T-cell (primary cell): Measurements from ENCODE around the gene DDT. TPM values are rescaled to one million over a fixed set of nuclear protein-coding genes. Genes with fewer than 3 reads are reported as not detected.
"Not testable (repeated sequence)": the region's sequence is repeated elsewhere in the genome, so short reads cannot be mapped to it uniquely, and the experiment has no call there.

Experiments used
- ATAC-seq, 4 experiments: fragments of 200-7000 bp in 3 of 4; fragments of 150-1000 bp in 1 of 4; cut with Tn5 transposase; replicated peaks in 1 of 4; 1 replicate in 3 of 4; 2 replicates in 1 of 4; pipeline ENCODE4 v1.10.0; 2021; ENCODE audit warnings: moderate library complexity in 3 of 4, mild to moderate bottlenecking in 2 of 4, moderate number of reproducible peaks in 1 of 4
- CTCF ChIA-PET, 2 donors: fragments of 300-600 bp; sonication (Branson Sonifier 250); formaldehyde crosslinking; loops; one replicate each; lab custom pipeline; 2022; ENCODE audit warnings: antibody characterized with exemption in 2 of 2; lab: Charles Lee
- POLR2A ChIA-PET, 2 donors: fragments of 300-600 bp; sonication (Branson Sonifier 250); formaldehyde crosslinking; loops; one replicate each; lab custom pipeline; 2022; ENCODE audit warnings: antibody characterized with exemption in 2 of 2; lab: Charles Lee
- DNase-seq, 35 experiments: peaks; one replicate each; pipeline versions ENCODE4 v3.0.0 to v3.0.0-alpha.2; 2013 to 2023
- H3K27ac ChIP-seq: one replicate; pipeline ENCODE4 v1.5.1; 2013; ENCODE audit warnings: low read length
- H3K27me3 ChIP-seq, 2 experiments: replicated peaks in 1 of 2; 1 replicate in 1 of 2; 2 replicates in 1 of 2; pipeline versions ENCODE4 v1.6.1 to v1.7.0; 2013; ENCODE audit warnings: low read length in 1 of 2, mixed read lengths in 1 of 2; ENCODE audit not compliant: control insufficient read depth in 2 of 2, insufficient read depth in 2 of 2; ENCODE audit errors: extremely low read depth in 1 of 2
- H3K36me3 ChIP-seq, 2 donors: 1 replicate in 1 of 2; 2 replicates in 1 of 2; pipeline versions ENCODE4 v1.6.1 to v1.7.0; 2013; ENCODE audit warnings: low read length in 1 of 2; ENCODE audit not compliant: control insufficient read depth in 2 of 2, insufficient read depth in 1 of 2; ENCODE audit errors: extremely low read depth in 1 of 2
- H3K4me1 ChIP-seq, 2 experiments: 1 replicate in 1 of 2; 2 replicates in 1 of 2; pipeline versions ENCODE4 v1.6.1 to v1.7.0; 2013; ENCODE audit warnings: low read length in 2 of 2, mixed read lengths in 1 of 2; ENCODE audit not compliant: insufficient read depth in 2 of 2, control insufficient read depth in 1 of 2; ENCODE audit errors: extremely low read depth in 1 of 2
- H3K4me3 ChIP-seq, 2 donors: 1 replicate in 1 of 2; 2 replicates in 1 of 2; pipeline versions ENCODE4 v1.5.1 to v1.7.0; 2013; ENCODE audit warnings: mild to moderate bottlenecking in 2 of 2, low read length in 1 of 2, moderate library complexity in 1 of 2; ENCODE audit not compliant: control insufficient read depth in 1 of 2; ENCODE audit errors: extremely low read depth in 1 of 2
- H3K9me3 ChIP-seq: 2 replicates; pipeline ENCODE4 v1.7.0; 2013
- H3K27ac Mint-ChIP-seq, 2 donors: one replicate each; pipeline ENCODE4 v1.8.0; 2020 to 2021; ENCODE audit warnings: mild to moderate bottlenecking in 2 of 2, mixed read lengths in 2 of 2
- H3K27me3 Mint-ChIP-seq, 2 donors: one replicate each; pipeline ENCODE4 v1.8.0; 2021 to 2022; ENCODE audit warnings: mixed read lengths in 2 of 2
- H3K36me3 Mint-ChIP-seq: one replicate; pipeline ENCODE4 v1.8.0; 2021; ENCODE audit warnings: mixed read lengths
- H3K4me1 Mint-ChIP-seq, 3 donors: one replicate each; pipeline ENCODE4 v1.8.0; 2020 to 2022; ENCODE audit warnings: mixed read lengths in 3 of 3, mild to moderate bottlenecking in 1 of 3
- H3K4me3 Mint-ChIP-seq, 3 donors: one replicate each; pipeline ENCODE4 v1.8.0; 2020 to 2022; ENCODE audit warnings: mild to moderate bottlenecking in 3 of 3, mixed read lengths in 3 of 3, moderate library complexity in 3 of 3
- H3K9me3 Mint-ChIP-seq, 3 donors: one replicate each; pipeline ENCODE4 v1.8.0; 2020 to 2022; ENCODE audit warnings: mixed read lengths in 3 of 3
- WGBS: methylation state at CpG from one replicate; pipeline ENCODE4 v1.1.5; 2013; ENCODE audit warnings: missing lambda C conversion rate; ENCODE audit not compliant: insufficient coverage; 5-methylcytosine and 5-hydroxymethylcytosine counted together
- total RNA-seq, 35 experiments: library from RNA in 6 of 35; stranded (reverse) in 6 of 35; fragments of 120-200 nt in 1 of 35; gene quantifications; one replicate each; pipeline versions ENCODE4 v1.2.1 to v1.2.4 and lab custom pipeline; 2013 to 2026

DDT gene
- total RNA-seq, 5 donors from 2014 or later (not counting 1 experiment from before 2014, with no cell fraction given) = 72.5 to 122 (median 94.3) TPM

GRCh38 chr22:23938328-23939016 is 35.8 kb downstream of the DDT start:
- no peaks in the 10 kb centered on the region for H3K4me1 ChIP-seq
- H3K9me3 ChIP-seq = no peaks in the 10 kb centered on the region
- no peak for ATAC-seq
- DNase-seq = no peak
- 96% methylated on average over 3 of the region's 5 CpGs for WGBS
- H3K27ac ChIP-seq = no peak overlapping the region
- peaks cover 0 to 2% of the 10 kb centered on the region in 2 experiments for H3K27me3 ChIP-seq
- H3K36me3 ChIP-seq = no peaks in the 10 kb centered on the region
- CTCF ChIA-PET = no interaction called here
- POLR2A ChIA-PET = no interaction called here
- no peak overlapping the region for H3K4me3 ChIP-seq
- no peak overlapping the region for H3K27ac Mint-ChIP-seq
- no peaks in the 10 kb centered on the region for H3K9me3 Mint-ChIP-seq
- no peak overlapping the region for H3K4me3 Mint-ChIP-seq
- H3K36me3 Mint-ChIP-seq = no peaks in the 10 kb centered on the region
- peaks cover 3 to 4% of the 10 kb centered on the region in 2 donors for H3K27me3 Mint-ChIP-seq
- peaks cover 0 to 4% (median 0%) of the 10 kb centered on the region in 3 donors for H3K4me1 Mint-ChIP-seq

- Mint-ChIP-seq H3K36me3 (no peaks in the 10 kb centered on the region), H3K4me3 (no peak overlapping the region), H3K4me1 (peaks cover 0 to 2% (median 0%) of the 10 kb centered on the region in 3 donors), H3K27me3 (peaks cover 12 to 16% of the 10 kb centered on the region in 2 donors), H3K27ac (no peak overlapping the region), H3K9me3 (peaks cover 7 to 14% (median 11%) of the 10 kb centered on the region in 3 donors)
- Histone ChIP-seq H3K36me3 (peaks cover 0 to 47% of the 10 kb centered on the region in 2 donors), H3K27ac (no peak overlapping the region), H3K4me1 (no peaks in the 10 kb centered on the region), H3K27me3 (peaks cover 0 to 18% of the 10 kb centered on the region in 2 experiments), H3K4me3 (no peak overlapping the region), H3K9me3 (peaks cover 2% of the 10 kb centered on the region)
- ATAC-seq (no peak), DNase-seq (no peak)
- 81% methylated on average over 10 of the region's 14 CpGs for WGBS
- ChIA-PET CTCF (no interaction called here), POLR2A (no interaction called here)
Measured at GRCh38 chr22:23926561-23926960, 47.7 kb downstream of the DDT start.

GRCh38 chr22:23925020-23925606 is 49.1 kb downstream of the DDT start:
- H3K27me3 Mint-ChIP-seq = peaks cover 7 to 10% of the 10 kb centered on the region in 2 donors
- H3K36me3 ChIP-seq = peaks cover 0 to 46% of the 10 kb centered on the region in 2 donors
- peaks cover 0 to 16% of the 10 kb centered on the region in 2 experiments for H3K27me3 ChIP-seq
- H3K4me1 Mint-ChIP-seq = peaks cover 0 to 2% (median 0%) of the 10 kb centered on the region in 3 donors
- no peak overlapping the region for H3K27ac ChIP-seq
- ATAC-seq (no peak), DNase-seq (peak in 1 of 35 experiments; percentile 1)
- peaks cover 7 to 11% (median 10%) of the 10 kb centered on the region in 3 donors for H3K9me3 Mint-ChIP-seq
- POLR2A ChIA-PET = no interaction called here
- no peaks in the 10 kb centered on the region for H3K4me1 ChIP-seq
- WGBS = 96% methylated on average over 5 of the region's 6 CpGs
- CTCF ChIA-PET = interaction anchor here (0.6 kb wide), 3 partner anchors 8 to 750 kb away, joined by 3 read pairs; no protein-coding TSS in a partner anchor
- peaks cover 2% of the 10 kb centered on the region for H3K9me3 ChIP-seq
- no peak overlapping the region for H3K4me3 Mint-ChIP-seq
- H3K4me3 ChIP-seq = no peak overlapping the region
- H3K27ac Mint-ChIP-seq = no peak overlapping the region
- no peaks in the 10 kb centered on the region for H3K36me3 Mint-ChIP-seq

- H3K27me3 Mint-ChIP-seq = peaks cover 4 to 6% of the 10 kb centered on the region in 2 donors
- no peak overlapping the region for H3K27ac Mint-ChIP-seq
- POLR2A ChIA-PET = no interaction called here
- H3K9me3 ChIP-seq = peaks cover 2% of the 10 kb centered on the region
- peaks cover 0 to 8% of the 10 kb centered on the region in 2 experiments for H3K27me3 ChIP-seq
- no peaks in the 10 kb centered on the region for H3K36me3 Mint-ChIP-seq
- no peak overlapping the region for H3K27ac ChIP-seq
- peak in 1 of 35 experiments; percentile 0 for DNase-seq
- peaks cover 0 to 46% of the 10 kb centered on the region in 2 donors for H3K36me3 ChIP-seq
- CTCF ChIA-PET = no interaction called here
- no peak for ATAC-seq
- H3K4me1 ChIP-seq = no peaks in the 10 kb centered on the region
- peaks cover 7 to 11% (median 10%) of the 10 kb centered on the region in 3 donors for H3K9me3 Mint-ChIP-seq
- no peak overlapping the region for H3K4me3 ChIP-seq
- no CpG with 5 or more reads among the region's 2 CpGs for WGBS
- H3K4me1 Mint-ChIP-seq = peaks cover 0 to 2% (median 0%) of the 10 kb centered on the region in 3 donors
- H3K4me3 Mint-ChIP-seq = no peak overlapping the region
Measured at GRCh38 chr22:23922921-23923320, 51.3 kb downstream of the DDT start.

DNA sequence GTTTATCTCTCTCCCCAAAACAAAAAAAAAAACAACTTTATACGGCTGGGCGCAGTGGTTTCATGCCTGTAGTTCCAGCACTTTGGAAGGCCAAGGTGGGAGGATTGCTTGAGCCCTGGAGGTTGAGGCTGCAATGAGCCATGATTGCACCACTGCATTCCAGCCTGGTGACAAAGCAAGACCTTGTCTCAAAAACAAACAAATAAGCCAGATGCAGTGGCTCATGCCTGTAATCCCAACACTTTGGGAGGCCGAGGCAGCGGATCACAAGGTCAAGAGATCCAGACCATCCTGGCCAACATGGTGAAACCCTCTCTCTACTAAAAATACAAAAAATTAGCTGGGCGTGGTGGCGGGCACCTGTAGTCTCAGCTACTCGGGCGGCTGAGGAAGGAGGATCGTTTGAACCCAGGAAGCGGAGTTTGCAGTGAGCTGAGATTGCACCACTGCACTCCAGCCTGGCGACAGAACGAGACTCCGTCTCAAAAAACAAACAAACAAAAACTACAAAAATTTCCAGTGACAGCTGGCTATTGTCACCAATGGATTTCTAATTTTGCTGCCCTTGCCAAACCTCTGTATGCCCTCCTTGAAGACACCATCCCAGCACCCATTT is 52.5 kb downstream of the DDT start:
- WGBS = 93% methylated on average over 11 of the region's 13 CpGs

More for the DNA sequence above, 52.5 kb downstream of the DDT start:
- H3K27me3 ChIP-seq, POLR2A ChIA-PET, H3K9me3 ChIP-seq, H3K4me1 ChIP-seq, CTCF ChIA-PET, ATAC-seq, H3K4me3 ChIP-seq, H3K27ac Mint-ChIP-seq, H3K36me3 Mint-ChIP-seq, H3K4me3 Mint-ChIP-seq, H3K27ac ChIP-seq, DNase-seq, H3K4me1 Mint-ChIP-seq, H3K27me3 Mint-ChIP-seq: not testable (repeated sequence)
- peaks cover 7 to 11% (median 10%) of the 10 kb centered on the region in 3 donors for H3K9me3 Mint-ChIP-seq
- H3K36me3 ChIP-seq = peaks cover 0 to 46% of the 10 kb centered on the region in 2 donors
